HEK293 (cell line): ENCODE data around the gene HOXD11.
A peak's percentile ranks its signal among the peaks of the same experiment; 100 is the strongest.

Experiments
- CTCF ChIA-PET: fragments of 350-600 bp; formaldehyde crosslinking; extraction: SDS; loops from one replicate; lab custom pipeline; 2021; ENCODE audit warnings: antibody characterized with exemption; lab: Yijun Ruan, JAX
- POLR2A ChIA-PET: fragments of 300-600 bp; formaldehyde crosslinking; extraction: SDS; loops from one replicate; lab custom pipeline; 2020; ENCODE audit warnings: antibody characterized with exemption, inconsistent platforms; lab: Yijun Ruan, JAX
- H3K27ac ChIP-seq: fragments of 200-500 bp; sonication (Bioruptor generic); 2 replicates; pipeline ENCODE4 v1.5.1; 2014; ENCODE audit warnings: low read depth, low read length, control low read depth, inconsistent platforms; ENCODE audit errors: extremely low read depth
- H3K36me3 ChIP-seq, 2 experiments: fragments of 200-500 bp in 1 of 2; sonication (Bioruptor generic) in 1 of 2; 1 replicate in 1 of 2; 2 replicates in 1 of 2; pipeline ENCODE4 v1.5.1; 2014 to 2017; ENCODE audit warnings: inconsistent platforms in 2 of 2, low read length in 2 of 2; ENCODE audit not compliant: control insufficient read depth in 2 of 2, insufficient read depth in 1 of 2
- H3K4me1 ChIP-seq: fragments of 200-500 bp; sonication (Bioruptor generic); 2 replicates; pipeline ENCODE4 v1.5.1; 2014; ENCODE audit warnings: mild to moderate bottlenecking, low read length, inconsistent platforms; ENCODE audit not compliant: control insufficient read depth, insufficient read depth
- H3K4me3 ChIP-seq: 2 replicates; pipeline ENCODE4 v1.5.1; 2011; ENCODE audit warnings: low read depth, mild to moderate bottlenecking, control low read depth, low read length, moderate library complexity
- H3K9me3 ChIP-seq: fragments of 200-500 bp; sonication (Bioruptor generic); 2 replicates; pipeline ENCODE4 v1.5.1; 2014; ENCODE audit warnings: low read depth, low read length, inconsistent platforms; ENCODE audit not compliant: control insufficient read depth, insufficient read depth
- EGR2 ChIP-seq: fragments of 450-650 bp; formaldehyde crosslinking; IDR thresholded peaks from 2 replicates; pipeline ENCODE4 v1.5.1; 2016; ENCODE audit warnings: low read depth, missing biosample characterization, missing genetic modification characterization
- GLIS1 ChIP-seq: fragments of 450-650 bp; formaldehyde crosslinking; IDR thresholded peaks from 2 replicates; pipeline ENCODE4 v1.5.1; 2016; ENCODE audit warnings: missing biosample characterization, missing genetic modification characterization
- KLF16 ChIP-seq: fragments of 450-650 bp; formaldehyde crosslinking; IDR thresholded peaks from 2 replicates; pipeline ENCODE4 v1.5.1; 2017; ENCODE audit warnings: missing biosample characterization, missing genetic modification characterization
- KLF9 ChIP-seq: fragments of 450-650 bp; formaldehyde crosslinking; IDR thresholded peaks from 2 replicates; pipeline ENCODE4 v1.5.1; 2016; ENCODE audit warnings: missing biosample characterization, missing genetic modification characterization, low read depth
- MYNN ChIP-seq: fragments of 450-650 bp; formaldehyde crosslinking; IDR thresholded peaks from 2 replicates; pipeline ENCODE4 v1.5.1; 2016; ENCODE audit warnings: missing biosample characterization, missing genetic modification characterization, borderline replicate concordance
- SCRT1 ChIP-seq: fragments of 450-650 bp; formaldehyde crosslinking; IDR thresholded peaks from 2 replicates; pipeline ENCODE4 v1.5.1; 2016; ENCODE audit warnings: missing biosample characterization, missing genetic modification characterization, borderline replicate concordance
- SCRT2 ChIP-seq: fragments of 450-650 bp; formaldehyde crosslinking; IDR thresholded peaks from 2 replicates; pipeline ENCODE4 v1.5.1; 2016; ENCODE audit warnings: missing biosample characterization, missing genetic modification characterization
- YY1 ChIP-seq: fragments of 450-650 bp; formaldehyde crosslinking; IDR thresholded peaks from 2 replicates; pipeline ENCODE4 v1.5.1; 2018; ENCODE audit warnings: missing biosample characterization, missing genetic modification characterization
- ZBTB1 ChIP-seq: fragments of 450-650 bp; formaldehyde crosslinking; IDR thresholded peaks from 2 replicates; pipeline ENCODE4 v1.5.1; 2016; ENCODE audit warnings: missing biosample characterization, missing genetic modification characterization
- ZBTB48 ChIP-seq: fragments of 450-650 bp; formaldehyde crosslinking; IDR thresholded peaks from 2 replicates; pipeline ENCODE4 v1.5.1; 2016; ENCODE audit warnings: missing biosample characterization, missing genetic modification characterization
- ZNF114 ChIP-seq: fragments of 450-650 bp; formaldehyde crosslinking; IDR thresholded peaks from 2 replicates; pipeline ENCODE4 v1.5.0; 2017; ENCODE audit warnings: missing biosample characterization, missing genetic modification characterization
- ZNF174 ChIP-seq: fragments of 450-650 bp; formaldehyde crosslinking; IDR thresholded peaks from 2 replicates; pipeline ENCODE4 v1.5.0; 2017; ENCODE audit warnings: missing biosample characterization, mild to moderate bottlenecking, missing genetic modification characterization
- ZNF184 ChIP-seq: fragments of 450-650 bp; IDR thresholded peaks from 2 replicates; pipeline ENCODE4 v1.5.1; 2018; ENCODE audit warnings: missing biosample characterization, mild to moderate bottlenecking, missing genetic modification characterization
- ZNF214 ChIP-seq: fragments of 450-650 bp; formaldehyde crosslinking; IDR thresholded peaks from 2 replicates; pipeline ENCODE4 v1.5.1; 2017; ENCODE audit warnings: missing biosample characterization, mild to moderate bottlenecking, missing genetic modification characterization, borderline replicate concordance
- ZNF335 ChIP-seq: fragments of 450-650 bp; formaldehyde crosslinking; conservative IDR thresholded peaks from 2 replicates; pipeline ENCODE4 v1.5.1; 2016; ENCODE audit warnings: missing biosample characterization, missing genetic modification characterization
- ZNF394 ChIP-seq: fragments of 450-650 bp; formaldehyde crosslinking; IDR thresholded peaks from 2 replicates; pipeline ENCODE4 v1.5.1; 2016; ENCODE audit warnings: missing biosample characterization, missing genetic modification characterization, mild to moderate bottlenecking, moderate library complexity, borderline replicate concordance
- ZNF529 ChIP-seq: fragments of 450-650 bp; formaldehyde crosslinking; IDR thresholded peaks from 2 replicates; pipeline ENCODE4 v1.5.1; 2017; ENCODE audit warnings: missing genetic modification characterization, missing biosample characterization; ENCODE audit not compliant: insufficient replicate concordance
- ZNF530 ChIP-seq: fragments of 450-650 bp; formaldehyde crosslinking; IDR thresholded peaks from 2 replicates; pipeline ENCODE4 v1.5.1; 2016; ENCODE audit warnings: low read depth, missing biosample characterization, missing genetic modification characterization
- ZNF558 ChIP-seq: fragments of 450-650 bp; formaldehyde crosslinking; IDR thresholded peaks from 2 replicates; pipeline ENCODE4 v1.5.1; 2016; ENCODE audit warnings: missing biosample characterization, missing genetic modification characterization
- ZNF629 ChIP-seq: fragments of 450-650 bp; formaldehyde crosslinking; IDR thresholded peaks from 2 replicates; pipeline ENCODE4 v1.5.1; 2017; ENCODE audit warnings: missing biosample characterization, missing genetic modification characterization
- ZNF776 ChIP-seq: fragments of 450-650 bp; formaldehyde crosslinking; IDR thresholded peaks from 2 replicates; pipeline ENCODE4 v1.5.0; 2017; ENCODE audit warnings: missing biosample characterization, missing genetic modification characterization, borderline replicate concordance
- ZNF785 ChIP-seq: fragments of 450-650 bp; formaldehyde crosslinking; IDR thresholded peaks from 2 replicates; pipeline ENCODE4 v1.5.1; 2016; ENCODE audit warnings: missing biosample characterization, missing genetic modification characterization
- TF ChIP-seq, protein P1 (sequence below): fragments of 450-650 bp; formaldehyde crosslinking; IDR thresholded peaks from 2 replicates; pipeline ENCODE4 v1.5.1; 2016; ENCODE audit warnings: missing biosample characterization, missing genetic modification characterization
- TF ChIP-seq, protein P2 (sequence below): fragments of 450-650 bp; formaldehyde crosslinking; IDR thresholded peaks from 2 replicates; pipeline ENCODE4 v1.5.1; 2016; ENCODE audit warnings: missing biosample characterization, missing genetic modification characterization
- TF ChIP-seq, protein P3 (sequence below): fragments of 450-650 bp; formaldehyde crosslinking; IDR thresholded peaks from 2 replicates; pipeline ENCODE4 v1.5.1; 2016; ENCODE audit warnings: missing biosample characterization, missing genetic modification characterization

The HOXD11 gene

DNA sequence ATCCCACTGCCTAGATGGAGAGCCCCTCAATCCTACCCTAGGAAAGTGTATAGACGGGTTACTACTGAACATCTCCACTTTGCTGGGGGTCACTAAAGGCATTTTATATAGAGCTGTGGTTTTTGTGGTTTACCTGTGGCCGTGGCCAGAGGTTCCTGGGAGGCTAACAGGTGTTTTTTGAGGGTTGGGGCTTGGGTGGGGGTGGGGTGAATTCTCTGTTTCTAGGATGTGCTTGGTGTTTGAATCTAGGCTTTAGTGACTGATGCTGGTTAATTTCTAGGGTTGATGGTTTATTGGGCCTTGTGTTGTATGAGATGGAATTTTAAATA is 30.1 kb downstream of the HOXD11 start:
- Histone ChIP-seq H3K4me3 (peak overlapping the region; percentile 72), H3K4me1 (peaks cover 11% of the 10 kb centered on the region), H3K9me3 (no peaks in the 10 kb centered on the region), H3K27ac (peak overlapping the region; percentile 98), H3K36me3 (no peaks in the 10 kb centered on the region)
- CTCF ChIA-PET: interaction anchor here (0.6 to 2.7 kb wide), 6 partner anchors 10 to 1011 kb away, joined by 3 to 12 read pairs (median 3); no protein-coding TSS in a partner anchor
- 0 out of 2 replicates have a peak, but pooled peaks have one; percentile 6 for TF ChIP-seq ZBTB48 (tag by site-specific recombination)
- TF ChIP-seq GLIS1 (tag by site-specific recombination): peak; percentile 81
- peak; percentile 98 for TF ChIP-seq SCRT2 (tag by site-specific recombination)
- TF ChIP-seq, protein P1, sequence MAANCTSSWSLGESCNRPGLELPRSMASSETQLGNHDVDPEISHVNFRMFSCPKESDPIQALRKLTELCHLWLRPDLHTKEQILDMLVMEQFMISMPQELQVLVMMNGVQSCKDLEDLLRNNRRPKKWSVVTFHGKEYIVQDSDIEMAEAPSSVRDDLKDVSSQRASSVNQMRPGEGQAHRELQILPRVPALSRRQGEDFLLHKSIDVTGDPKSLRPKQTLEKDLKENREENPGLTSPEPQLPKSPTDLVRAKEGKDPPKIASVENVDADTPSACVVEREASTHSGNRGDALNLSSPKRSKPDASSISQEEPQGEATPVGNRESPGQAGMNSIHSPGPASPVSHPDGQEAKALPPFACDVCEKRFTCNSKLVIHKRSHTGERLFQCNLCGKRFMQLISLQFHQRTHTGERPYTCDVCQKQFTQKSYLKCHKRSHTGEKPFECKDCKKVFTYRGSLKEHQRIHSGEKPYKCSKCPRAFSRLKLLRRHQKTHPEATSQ (tag by site-specific recombination): no peak
- TF ChIP-seq SCRT1 (tag by site-specific recombination): peak; percentile 89
- POLR2A ChIA-PET: interaction anchor here (0.9 to 1.6 kb wide), 3 partner anchors 14 to 318 kb away, joined by 3 to 10 read pairs (median 3); partner anchors contain the start of gene HOXD4

DNA sequence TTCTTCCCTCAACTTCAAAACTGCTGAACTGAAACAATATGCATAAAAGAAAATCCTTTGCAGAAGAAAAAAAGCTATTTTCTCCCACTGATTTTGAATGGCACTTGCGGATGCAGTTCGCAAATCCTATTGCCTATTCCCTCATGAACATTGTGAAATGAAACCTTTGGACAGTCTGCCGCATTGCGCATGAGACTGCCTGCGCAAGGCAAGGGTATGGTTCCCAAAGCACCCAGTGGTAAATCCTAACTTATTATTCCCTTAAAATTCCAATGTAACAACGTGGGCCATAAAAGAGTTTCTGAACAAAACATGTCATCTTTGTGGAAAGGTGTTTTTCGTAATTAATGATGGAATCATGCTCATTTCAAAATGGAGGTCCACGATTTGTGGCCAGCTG is 30.8 kb downstream of the HOXD11 start:
- no peaks in the 10 kb centered on the region for H3K9me3 ChIP-seq
- no peak overlapping the region for H3K27ac ChIP-seq
- ChIA-PET POLR2A (no interaction called here), CTCF (interaction anchor here (0.6 to 7.5 kb wide), 6 partner anchors 10 to 514 kb away, joined by 3 to 104 read pairs (median 8); no protein-coding TSS in a partner anchor)
- H3K4me1 ChIP-seq: peaks cover 11% of the 10 kb centered on the region
- no peak for TF ChIP-seq ZNF184 (tag by site-specific recombination)
- peak; percentile 45; the same call in 1 of the 2 replicates for TF ChIP-seq ZNF558 (tag by site-specific recombination)
- H3K36me3 ChIP-seq: no peaks in the 10 kb centered on the region
- H3K4me3 ChIP-seq: no peak overlapping the region

DNA sequence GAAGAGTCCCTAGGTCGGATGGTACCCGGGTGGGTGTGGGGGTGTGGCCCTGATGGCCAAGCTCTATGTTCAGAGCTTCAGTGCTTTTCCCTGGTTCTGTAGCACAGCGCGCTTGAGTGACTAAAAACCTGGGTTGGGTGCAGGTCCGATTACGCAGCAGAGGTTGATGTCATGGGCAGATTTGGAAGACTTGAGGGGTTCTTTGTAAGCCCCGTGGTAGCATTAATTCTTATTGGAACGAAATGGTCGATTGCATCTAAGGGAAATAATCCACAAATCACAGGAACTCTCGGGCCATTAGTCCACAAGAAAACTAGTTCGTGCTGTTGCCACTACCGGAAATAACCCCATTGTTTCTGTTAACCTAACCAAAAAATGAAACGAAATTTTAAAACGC is 31.4 kb downstream of the HOXD11 start:
- Histone ChIP-seq H3K4me3 (no peak overlapping the region), H3K4me1 (peaks cover 13% of the 10 kb centered on the region), H3K27ac (no peak overlapping the region), H3K36me3 (no peaks in the 10 kb centered on the region), H3K9me3 (no peaks in the 10 kb centered on the region)
- CTCF ChIA-PET: interaction anchor here (0.6 to 7.5 kb wide), 5 partner anchors 317 to 513 kb away, joined by 4 to 104 read pairs (median 26); no protein-coding TSS in a partner anchor
- POLR2A ChIA-PET: interaction anchor here (1.3 kb wide), 1 partner anchor 317 kb away, joined by 3 read pairs; no protein-coding TSS in a partner anchor
- TF ChIP-seq ZNF529 (tag by site-specific recombination) (no peak), ZNF174 (no peak), MYNN (tag by site-specific recombination) (no peak), ZNF214 (no peak), ZNF530 (no peak), EGR2 (tag by site-specific recombination) (no peak), KLF9 (tag by site-specific recombination) (no peak), YY1 (tag by site-specific recombination) (no peak), KLF16 (tag by site-specific recombination) (no peak), ZBTB1 (tag by site-specific recombination) (no peak), ZNF114 (tag by site-specific recombination) (no peak), ZNF629 (tag by site-specific recombination) (no peak), ZNF335 (tag by site-specific recombination) (no peak), ZNF785 (tag by site-specific recombination) (no peak), ZNF394 (no peak), ZNF776 (tag by site-specific recombination) (no peak)
- TF ChIP-seq, protein P2, sequence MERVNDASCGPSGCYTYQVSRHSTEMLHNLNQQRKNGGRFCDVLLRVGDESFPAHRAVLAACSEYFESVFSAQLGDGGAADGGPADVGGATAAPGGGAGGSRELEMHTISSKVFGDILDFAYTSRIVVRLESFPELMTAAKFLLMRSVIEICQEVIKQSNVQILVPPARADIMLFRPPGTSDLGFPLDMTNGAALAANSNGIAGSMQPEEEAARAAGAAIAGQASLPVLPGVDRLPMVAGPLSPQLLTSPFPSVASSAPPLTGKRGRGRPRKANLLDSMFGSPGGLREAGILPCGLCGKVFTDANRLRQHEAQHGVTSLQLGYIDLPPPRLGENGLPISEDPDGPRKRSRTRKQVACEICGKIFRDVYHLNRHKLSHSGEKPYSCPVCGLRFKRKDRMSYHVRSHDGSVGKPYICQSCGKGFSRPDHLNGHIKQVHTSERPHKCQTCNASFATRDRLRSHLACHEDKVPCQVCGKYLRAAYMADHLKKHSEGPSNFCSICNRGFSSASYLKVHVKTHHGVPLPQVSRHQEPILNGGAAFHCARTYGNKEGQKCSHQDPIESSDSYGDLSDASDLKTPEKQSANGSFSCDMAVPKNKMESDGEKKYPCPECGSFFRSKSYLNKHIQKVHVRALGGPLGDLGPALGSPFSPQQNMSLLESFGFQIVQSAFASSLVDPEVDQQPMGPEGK (tag by site-specific recombination): no peak
- TF ChIP-seq, protein P3, sequence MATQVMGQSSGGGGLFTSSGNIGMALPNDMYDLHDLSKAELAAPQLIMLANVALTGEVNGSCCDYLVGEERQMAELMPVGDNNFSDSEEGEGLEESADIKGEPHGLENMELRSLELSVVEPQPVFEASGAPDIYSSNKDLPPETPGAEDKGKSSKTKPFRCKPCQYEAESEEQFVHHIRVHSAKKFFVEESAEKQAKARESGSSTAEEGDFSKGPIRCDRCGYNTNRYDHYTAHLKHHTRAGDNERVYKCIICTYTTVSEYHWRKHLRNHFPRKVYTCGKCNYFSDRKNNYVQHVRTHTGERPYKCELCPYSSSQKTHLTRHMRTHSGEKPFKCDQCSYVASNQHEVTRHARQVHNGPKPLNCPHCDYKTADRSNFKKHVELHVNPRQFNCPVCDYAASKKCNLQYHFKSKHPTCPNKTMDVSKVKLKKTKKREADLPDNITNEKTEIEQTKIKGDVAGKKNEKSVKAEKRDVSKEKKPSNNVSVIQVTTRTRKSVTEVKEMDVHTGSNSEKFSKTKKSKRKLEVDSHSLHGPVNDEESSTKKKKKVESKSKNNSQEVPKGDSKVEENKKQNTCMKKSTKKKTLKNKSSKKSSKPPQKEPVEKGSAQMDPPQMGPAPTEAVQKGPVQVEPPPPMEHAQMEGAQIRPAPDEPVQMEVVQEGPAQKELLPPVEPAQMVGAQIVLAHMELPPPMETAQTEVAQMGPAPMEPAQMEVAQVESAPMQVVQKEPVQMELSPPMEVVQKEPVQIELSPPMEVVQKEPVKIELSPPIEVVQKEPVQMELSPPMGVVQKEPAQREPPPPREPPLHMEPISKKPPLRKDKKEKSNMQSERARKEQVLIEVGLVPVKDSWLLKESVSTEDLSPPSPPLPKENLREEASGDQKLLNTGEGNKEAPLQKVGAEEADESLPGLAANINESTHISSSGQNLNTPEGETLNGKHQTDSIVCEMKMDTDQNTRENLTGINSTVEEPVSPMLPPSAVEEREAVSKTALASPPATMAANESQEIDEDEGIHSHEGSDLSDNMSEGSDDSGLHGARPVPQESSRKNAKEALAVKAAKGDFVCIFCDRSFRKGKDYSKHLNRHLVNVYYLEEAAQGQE (tag by site-specific recombination): no peak
